ENCODE data around the gene CCNYL1. TPM values are rescaled to one million over a fixed set of nuclear protein-coding genes. Genes with fewer than 3 reads are reported as not detected.

CCNYL1 gene
- total RNA-seq, 1 experiment from 2014 or later, result 21.8 TPM

- Histone ChIP-seq H3K36me3 (ENCODE audit: low read depth) (no peaks in the 10 kb centered on the region), H2AFZ (peak overlapping the region; percentile 83), H3K27ac (peak overlapping the region; percentile 85), H4K20me1 (ENCODE audit: insufficient read depth) (peaks cover 7% of the 10 kb centered on the region; the same call in 1 of the 2 replicates), H3K79me2 (ENCODE audit: low read depth) (peaks cover 49% of the 10 kb centered on the region), H3F3A (ENCODE audit: insufficient read depth, low read depth) (peaks cover 36% of the 10 kb centered on the region), H3K9me2 (ENCODE audit: insufficient read depth) (no peaks in the 10 kb centered on the region), H3K27me3 (ENCODE audit: insufficient read depth, low read depth) (no peaks in the 10 kb centered on the region), H3K4me2 (peak overlapping the region; percentile 92), H3K4me1 (replicated peaks; ENCODE audit: insufficient read depth) (peaks cover 27% of the 10 kb centered on the region), H3K4me3 (peak overlapping the region; percentile 99), H3K9me3 (ENCODE audit: insufficient read depth, low read depth) (no peaks in the 10 kb centered on the region)
- CTCF ChIA-PET, result interaction anchor here (0.6 to 0.7 kb wide), 3 partner anchors 17 to 539 kb away, joined by 3 to 11 read pairs (median 3); no protein-coding TSS in a partner anchor
- TF ChIP-seq, protein P1, sequence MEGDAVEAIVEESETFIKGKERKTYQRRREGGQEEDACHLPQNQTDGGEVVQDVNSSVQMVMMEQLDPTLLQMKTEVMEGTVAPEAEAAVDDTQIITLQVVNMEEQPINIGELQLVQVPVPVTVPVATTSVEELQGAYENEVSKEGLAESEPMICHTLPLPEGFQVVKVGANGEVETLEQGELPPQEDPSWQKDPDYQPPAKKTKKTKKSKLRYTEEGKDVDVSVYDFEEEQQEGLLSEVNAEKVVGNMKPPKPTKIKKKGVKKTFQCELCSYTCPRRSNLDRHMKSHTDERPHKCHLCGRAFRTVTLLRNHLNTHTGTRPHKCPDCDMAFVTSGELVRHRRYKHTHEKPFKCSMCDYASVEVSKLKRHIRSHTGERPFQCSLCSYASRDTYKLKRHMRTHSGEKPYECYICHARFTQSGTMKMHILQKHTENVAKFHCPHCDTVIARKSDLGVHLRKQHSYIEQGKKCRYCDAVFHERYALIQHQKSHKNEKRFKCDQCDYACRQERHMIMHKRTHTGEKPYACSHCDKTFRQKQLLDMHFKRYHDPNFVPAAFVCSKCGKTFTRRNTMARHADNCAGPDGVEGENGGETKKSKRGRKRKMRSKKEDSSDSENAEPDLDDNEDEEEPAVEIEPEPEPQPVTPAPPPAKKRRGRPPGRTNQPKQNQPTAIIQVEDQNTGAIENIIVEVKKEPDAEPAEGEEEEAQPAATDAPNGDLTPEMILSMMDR (conservative IDR thresholded peaks at IDR 0.05), result no peak
- TF ChIP-seq EZH2 (IDR thresholded peaks at IDR 0.05; ENCODE audit: low read depth), result no peak
- intact Hi-C loops (cut with micrococcal nuclease; ENCODE audit: unreplicated experiment), result loop anchor here (1.0 to 2.0 kb wide), 2 partner anchors 27 to 79 kb away; no protein-coding TSS in a partner anchor
- DNase-seq, result peak; percentile 41 to 56
- BruUV-seq (replicated peaks), result no TSS peak
- POLR2A ChIA-PET (ENCODE audit: unreplicated experiment), result interaction anchor here (0.6 to 1.5 kb wide), 8 partner anchors 9 to 458 kb away, joined by 3 to 16 read pairs (median 5); partner anchors contain the start of gene METTL21A
Measured at GRCh38 chr2:207711750-207712530, 500 bp downstream of the CCNYL1 start.

GRCh38 chr2:207716056-207716455 is 4.6 kb downstream of the CCNYL1 start:
- no peak for TF ChIP-seq EZH2 (IDR thresholded peaks at IDR 0.05; ENCODE audit: low read depth)
- TF ChIP-seq, protein P1 (conservative IDR thresholded peaks at IDR 0.05), result no peak
- Histone ChIP-seq H3K4me2 (no peak overlapping the region), H3K9me2 (ENCODE audit: insufficient read depth) (no peaks in the 10 kb centered on the region), H4K20me1 (ENCODE audit: insufficient read depth) (peaks cover 7% of the 10 kb centered on the region; the same call in 1 of the 2 replicates), H3K79me2 (ENCODE audit: low read depth) (peaks cover 89% of the 10 kb centered on the region), H3K4me3 (no peak overlapping the region), H3K27ac (no peak overlapping the region), H2AFZ (no peak overlapping the region), H3K4me1 (replicated peaks; ENCODE audit: insufficient read depth) (peaks cover 20% of the 10 kb centered on the region), H3K36me3 (ENCODE audit: low read depth) (no peaks in the 10 kb centered on the region), H3F3A (ENCODE audit: insufficient read depth, low read depth) (peaks cover 34% of the 10 kb centered on the region), H3K27me3 (ENCODE audit: insufficient read depth, low read depth) (no peaks in the 10 kb centered on the region), H3K9me3 (ENCODE audit: insufficient read depth, low read depth) (no peaks in the 10 kb centered on the region)
- ChIA-PET POLR2A (ENCODE audit: unreplicated experiment) (no interaction called here), CTCF (no interaction called here)
- BruUV-seq (replicated peaks), result no TSS peak
- DNase-seq, result no peak
- intact Hi-C loops (cut with micrococcal nuclease; ENCODE audit: unreplicated experiment), result no loop called here

- no peak overlapping the region for H2AFZ ChIP-seq
- no peaks in the 10 kb centered on the region; the same call in 1 of the 2 replicates for H3K36me3 ChIP-seq (ENCODE audit: low read depth)
- H3K9me2 ChIP-seq (ENCODE audit: insufficient read depth), result no peaks in the 10 kb centered on the region
- no peak overlapping the region for H3K4me2 ChIP-seq
- peaks cover 96% of the 10 kb centered on the region for H3K79me2 ChIP-seq (ENCODE audit: low read depth)
- no peaks in the 10 kb centered on the region for H3K27me3 ChIP-seq (ENCODE audit: insufficient read depth, low read depth)
- TF ChIP-seq EZH2 (IDR thresholded peaks at IDR 0.05; ENCODE audit: low read depth), result no peak
- TF ChIP-seq, protein P1 (conservative IDR thresholded peaks at IDR 0.05), result no peak
- H3K27ac ChIP-seq, result no peak overlapping the region
- ChIA-PET CTCF (no interaction called here), POLR2A (ENCODE audit: unreplicated experiment) (no interaction called here)
- peaks cover 44% of the 10 kb centered on the region for H3K4me1 ChIP-seq (replicated peaks; ENCODE audit: insufficient read depth)
- H3F3A ChIP-seq (ENCODE audit: insufficient read depth, low read depth), result peaks cover 41% of the 10 kb centered on the region
- peaks cover 4% of the 10 kb centered on the region; the same call in 1 of the 2 replicates for H4K20me1 ChIP-seq (ENCODE audit: insufficient read depth)
- no peaks in the 10 kb centered on the region for H3K9me3 ChIP-seq (ENCODE audit: insufficient read depth, low read depth)
- no TSS peak for BruUV-seq (replicated peaks)
- DNase-seq, result no peak
- H3K4me3 ChIP-seq, result no peak overlapping the region
- intact Hi-C loops (cut with micrococcal nuclease; ENCODE audit: unreplicated experiment), result no loop called here
Measured at GRCh38 chr2:207718521-207718920, 7.1 kb downstream of the CCNYL1 start.

Data from PC-9 (cell line).